NB4 (cell line): ENCODE measurements around the gene SLC2A5.

Experiments
- CTCF ChIP-seq: IDR thresholded peaks from one replicate; pipeline ENCODE4 v1.5.1; 2012; ENCODE audit warnings: low read depth, low read length
- MAX ChIP-seq: IDR thresholded peaks from 2 replicates; pipeline ENCODE4 v1.6.1; 2011; ENCODE audit warnings: low read depth, low read length
- MYC ChIP-seq: IDR thresholded peaks from 2 replicates; pipeline ENCODE4 v1.6.1; 2011; ENCODE audit warnings: low read depth, low read length
- POLR2A ChIP-seq: IDR thresholded peaks from 2 replicates; pipeline ENCODE4 v1.6.1; 2011; ENCODE audit warnings: mild to moderate bottlenecking; ENCODE audit not compliant: insufficient read length; ENCODE audit errors: extremely low read depth

- TF ChIP-seq MYC (no peak), CTCF (no peak), POLR2A (no peak), MAX (no peak)
Observed at GRCh38 chr1:9093091-9093490, 23.7 kb upstream of the SLC2A5 start.
